Astrocyte (in vitro differentiated cells and primary cell): ENCODE results near the gene ZGRF1.
"Not testable (repeated sequence)": the region's sequence is repeated elsewhere in the genome, so short reads cannot be mapped to it uniquely, and the experiment has no call there.

Experiments used
- CTCF ChIP-seq: IDR thresholded peaks from 2 replicates; pipeline ENCODE4 v1.5.1; 2011; ENCODE audit warnings: low read depth, mild to moderate bottlenecking, inconsistent platforms, low read length, moderate library complexity; ENCODE audit not compliant: insufficient read depth
- EZH2 ChIP-seq: IDR thresholded peaks from 2 replicates; pipeline ENCODE4 v1.6.1; 2012; ENCODE audit warnings: mild to moderate bottlenecking, low read length, inconsistent platforms; ENCODE audit not compliant: insufficient read depth

- TF ChIP-seq CTCF, EZH2: not testable (repeated sequence)
Observed at GRCh38 chr4:112522431-112522830, 114.3 kb downstream of the ZGRF1 start.
